GM19023 (cell line): ENCODE results near the gene LACRT.
"Not testable (repeated sequence)": the region's sequence is repeated elsewhere in the genome, so short reads cannot be mapped to it uniquely, and the experiment has no call there.

Experiments used
- ATAC-seq: cut with Tn5 transposase; IDR thresholded peaks from one replicate; pipeline ENCODE4 v1.9.1; 2021; ENCODE audit warnings: mild to moderate bottlenecking, moderate library complexity; ENCODE audit not compliant: unreplicated experiment

The LACRT gene, protein sequence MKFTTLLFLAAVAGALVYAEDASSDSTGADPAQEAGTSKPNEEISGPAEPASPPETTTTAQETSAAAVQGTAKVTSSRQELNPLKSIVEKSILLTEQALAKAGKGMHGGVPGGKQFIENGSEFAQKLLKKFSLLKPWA

DNA sequence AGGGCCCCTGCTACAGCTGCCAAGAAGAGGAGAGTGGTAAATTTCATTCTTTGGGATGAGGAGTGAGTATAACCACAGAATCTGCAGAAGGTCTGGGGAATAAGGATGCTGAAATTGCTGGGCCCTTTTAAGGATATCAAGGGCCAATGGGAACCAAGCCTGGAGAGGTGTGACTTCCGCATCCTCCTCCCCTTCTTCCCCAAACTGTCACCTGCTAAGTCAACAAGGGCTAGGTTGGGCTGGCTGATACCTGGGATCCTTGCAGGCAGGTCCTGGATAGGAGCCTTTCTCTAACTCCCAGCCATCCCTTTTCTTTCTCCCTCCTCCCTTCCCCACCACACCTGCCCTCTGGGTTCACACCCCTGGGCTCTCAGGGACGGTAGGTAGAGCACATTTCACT lies at the start of gene LACRT:
TSS of gene LACRT (minus strand) at position 101 of the 400 bp plus-strand sequence. CDS start at position 47, 54 bp downstream.
- no peak for ATAC-seq

DNA sequence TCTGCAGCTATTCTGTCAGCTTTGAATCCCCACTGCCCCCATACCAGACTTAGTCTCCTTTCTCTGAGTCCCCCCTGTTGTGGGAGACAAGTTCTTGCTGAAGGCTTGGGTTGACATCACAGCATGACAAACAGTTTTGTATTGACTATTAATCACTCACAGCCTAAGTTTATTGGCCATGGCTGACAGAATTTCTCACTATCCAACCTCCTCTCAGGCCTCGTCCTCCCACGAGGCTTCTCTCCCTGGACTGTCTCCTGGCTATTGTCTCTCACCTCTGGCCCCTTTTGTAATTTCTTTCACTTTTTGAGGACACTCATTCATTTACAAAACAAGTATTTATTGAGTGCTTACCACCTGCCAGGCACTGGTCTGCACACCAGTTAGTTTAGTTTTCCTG lies 48.7 kb upstream of the LACRT start:
- no peak for ATAC-seq

DNA sequence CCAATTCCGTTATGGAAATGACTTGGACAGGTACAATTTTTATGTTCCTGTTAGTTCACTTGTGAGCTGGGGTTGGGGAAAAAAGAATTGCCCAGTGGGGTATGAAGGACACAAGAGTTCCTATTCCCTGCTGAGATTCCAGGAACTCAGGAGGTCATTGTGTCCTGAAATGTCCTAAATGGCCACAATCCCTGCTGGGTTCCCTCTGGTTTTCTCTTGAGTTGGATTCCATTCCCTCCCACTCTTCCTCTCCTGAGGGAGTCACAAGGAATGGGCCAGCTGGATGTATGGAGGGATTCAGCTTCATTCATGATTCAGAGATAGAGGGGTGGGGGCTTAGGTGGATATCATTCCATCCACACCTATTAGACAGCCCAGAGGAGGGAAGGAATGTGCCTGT lies 48.0 kb upstream of the LACRT start:
- ATAC-seq = no peak

DNA sequence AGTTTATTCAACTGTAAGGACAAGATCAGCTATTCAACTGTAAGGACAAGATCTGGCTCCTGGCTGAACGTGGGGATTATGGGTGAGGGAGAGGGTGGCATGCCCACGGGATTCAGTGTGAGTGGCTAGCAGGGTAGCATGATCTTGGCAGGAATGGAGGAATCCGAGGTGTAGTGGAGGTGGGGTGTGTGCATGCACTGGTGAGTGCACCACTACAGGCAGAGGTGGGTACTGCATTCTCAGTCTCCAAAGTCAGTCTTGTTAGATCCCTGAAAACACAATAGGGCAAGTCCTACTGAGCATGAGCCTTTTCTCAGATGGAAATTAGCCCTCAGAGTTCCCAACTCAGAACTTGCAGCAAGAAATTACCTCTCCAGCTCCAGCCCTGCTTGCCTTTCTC lies 45.7 kb upstream of the LACRT start:
- ATAC-seq = no peak

DNA sequence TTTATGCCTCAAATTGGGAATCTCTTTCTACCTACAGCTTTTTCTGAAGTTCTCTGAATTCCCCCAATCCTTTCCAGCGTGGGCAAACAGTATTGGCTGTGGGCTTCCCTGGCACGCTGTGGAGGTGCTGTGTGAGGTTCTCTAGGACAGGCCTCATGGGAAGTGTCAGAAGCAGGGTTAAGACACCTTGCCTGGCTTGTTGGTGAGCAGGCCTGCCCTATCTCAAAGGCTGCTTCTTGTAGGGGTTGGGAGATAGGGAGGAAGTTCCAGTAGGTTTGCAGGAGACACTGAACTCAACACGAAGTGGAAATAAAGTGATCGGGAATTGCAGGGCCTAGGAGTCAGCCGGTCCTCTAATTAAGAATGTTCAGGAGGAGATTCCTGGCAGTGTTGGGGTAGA lies 43.4 kb upstream of the LACRT start:
- ATAC-seq = no peak

DNA sequence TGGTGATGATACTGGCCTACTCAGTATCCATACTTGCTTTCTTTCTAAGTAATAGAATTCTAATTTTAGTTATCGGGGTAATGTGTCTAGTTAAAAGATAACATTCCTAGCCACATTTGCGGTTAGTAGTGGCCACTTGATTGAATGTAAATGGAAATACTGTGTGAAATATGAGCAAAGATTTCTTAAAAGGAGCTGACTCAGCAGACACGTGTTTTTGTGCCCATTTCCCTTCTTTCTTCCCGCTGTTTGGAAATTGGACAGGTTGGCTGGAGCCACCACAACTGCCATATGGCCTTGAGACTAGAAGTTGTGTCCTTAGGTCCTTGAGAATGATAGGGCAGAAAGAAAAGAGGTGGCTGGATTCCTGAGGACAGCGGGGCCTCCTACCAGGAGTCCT lies 33.2 kb upstream of the LACRT start:
- ATAC-seq = no peak

DNA sequence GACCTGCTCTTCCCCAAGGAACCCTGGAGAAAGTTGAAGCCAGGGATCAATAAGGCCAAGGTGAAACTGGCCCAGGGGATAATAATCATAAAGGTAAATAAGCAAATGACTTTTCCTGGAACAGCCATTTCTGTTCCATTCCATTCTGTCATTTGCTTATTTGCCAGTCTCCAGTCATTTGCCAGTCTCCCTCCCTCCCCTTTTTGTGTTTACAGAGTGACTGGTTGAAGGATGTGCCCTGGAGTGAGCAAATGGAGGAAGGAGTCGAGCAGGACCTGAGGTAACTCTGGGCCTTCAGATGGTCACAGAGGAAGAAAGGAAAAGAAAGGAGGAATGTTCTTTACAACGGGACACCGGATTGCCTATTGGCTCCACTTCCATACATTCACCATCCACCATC lies 31.3 kb upstream of the LACRT start:
- ATAC-seq = no peak

DNA sequence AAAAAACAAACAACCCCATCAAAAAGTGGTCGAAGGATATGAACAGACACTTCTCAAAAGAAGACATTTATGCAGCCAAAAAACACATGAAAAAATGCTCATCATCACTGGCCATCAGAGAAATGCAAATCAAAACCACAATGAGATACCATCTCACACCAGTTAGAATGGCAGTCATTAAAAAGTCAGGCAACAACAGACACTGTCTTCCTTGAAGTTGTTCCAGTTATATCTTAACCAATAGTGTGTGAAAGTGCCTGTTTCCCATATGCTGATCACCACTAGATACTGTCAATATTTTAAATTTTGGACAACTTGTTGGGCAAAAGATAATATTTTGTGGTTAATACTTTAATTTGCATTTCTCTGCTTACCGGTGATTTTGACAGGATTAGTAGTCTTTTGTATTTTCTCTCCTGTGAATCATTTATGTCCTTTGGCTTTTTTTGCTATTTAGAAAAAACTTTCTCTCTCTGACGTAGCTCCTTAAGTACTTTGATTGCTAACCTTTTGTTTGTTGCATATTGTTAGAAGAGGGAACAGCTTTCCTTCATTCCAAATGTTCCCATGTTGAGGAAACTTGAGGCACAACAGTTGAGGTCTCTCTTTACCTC lies 30.4 kb upstream of the LACRT start:
- not testable (repeated sequence) for ATAC-seq

DNA sequence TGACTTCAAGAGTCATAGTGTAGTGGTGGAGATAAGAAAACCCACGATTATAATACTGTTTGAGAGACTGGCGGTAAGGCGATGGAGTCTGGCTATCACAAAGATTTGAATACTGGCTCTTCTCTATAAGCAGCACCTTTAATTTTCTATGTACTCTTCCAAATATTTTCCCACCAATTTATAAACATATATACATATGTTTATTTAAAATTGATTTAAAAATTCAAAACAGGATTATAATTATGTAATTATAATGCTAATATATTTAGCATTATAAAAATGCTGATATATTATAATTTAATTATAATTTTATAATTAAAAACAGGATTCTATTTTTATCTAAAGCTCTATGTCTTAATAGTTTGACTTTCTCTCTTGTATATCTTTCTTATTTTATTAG lies 28.9 kb upstream of the LACRT start:
- no peak for ATAC-seq

DNA sequence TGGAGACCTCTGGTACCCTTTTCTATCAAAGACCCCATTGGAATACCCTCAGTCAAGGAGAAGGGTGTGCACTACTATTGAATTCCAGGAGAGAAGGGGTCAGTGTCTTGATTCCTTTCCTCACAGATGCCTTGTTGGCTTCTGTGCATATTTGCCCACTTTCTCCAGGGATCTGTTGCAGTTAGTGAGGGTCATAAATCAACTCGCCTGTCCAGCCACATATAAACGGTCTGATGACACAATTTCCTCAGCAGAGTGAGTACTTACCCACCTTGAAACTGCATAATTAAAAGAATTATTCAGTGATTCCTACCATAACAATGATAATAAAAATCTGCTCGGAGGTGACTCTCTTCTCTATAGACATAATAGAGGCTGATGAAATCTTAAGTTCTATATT lies 27.3 kb upstream of the LACRT start:
- no peak for ATAC-seq

DNA sequence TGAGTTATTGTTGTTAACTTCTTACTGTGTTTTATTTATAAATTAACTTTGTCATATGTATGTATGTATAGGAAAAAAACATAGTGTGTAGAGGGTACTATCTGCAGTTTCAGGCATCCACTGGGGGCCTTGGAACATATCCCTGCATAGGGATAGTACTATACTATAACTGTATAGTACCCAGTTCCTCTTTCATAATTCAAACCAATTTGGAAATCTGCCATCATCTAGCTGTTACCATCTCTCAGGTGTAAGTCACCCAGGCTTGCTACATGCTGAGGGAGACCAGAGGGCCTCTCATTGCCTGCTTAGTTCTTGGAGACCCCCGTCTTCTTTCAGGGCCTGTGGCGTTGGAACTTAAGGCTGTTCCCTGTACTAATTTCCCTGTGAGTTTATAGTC lies 26.4 kb upstream of the LACRT start:
- no peak for ATAC-seq

DNA sequence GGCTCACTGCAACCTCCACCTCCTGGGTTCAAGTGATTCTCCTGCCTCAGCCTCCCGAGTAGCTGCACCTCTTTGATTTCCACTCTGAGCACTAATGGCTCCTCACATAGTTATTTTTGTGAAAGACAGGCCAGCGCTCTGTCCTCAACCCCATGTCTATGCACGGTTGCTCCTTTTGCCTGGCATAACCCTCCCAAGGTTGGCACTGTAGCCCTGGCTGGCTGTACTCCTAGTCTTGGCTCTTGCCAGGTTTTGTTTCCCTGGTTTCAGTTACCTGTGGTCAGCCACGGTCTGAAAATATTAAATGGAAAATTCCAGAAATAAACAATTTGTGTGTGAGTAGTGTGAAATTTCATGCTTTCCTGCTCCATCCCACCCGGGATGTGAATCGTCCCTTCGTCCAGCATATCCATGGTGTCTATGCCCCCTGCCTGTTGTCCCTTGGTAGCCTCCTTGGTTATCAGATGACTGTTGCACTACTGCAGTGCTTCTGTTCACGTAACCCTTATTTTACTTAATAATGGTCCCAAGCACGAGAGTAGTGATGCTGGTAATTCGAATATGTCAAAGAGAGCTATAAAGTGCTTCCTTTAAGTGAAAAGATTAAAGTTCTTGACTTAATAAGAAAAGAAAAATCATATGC lies 25.7 kb upstream of the LACRT start:
- ATAC-seq = no peak

DNA sequence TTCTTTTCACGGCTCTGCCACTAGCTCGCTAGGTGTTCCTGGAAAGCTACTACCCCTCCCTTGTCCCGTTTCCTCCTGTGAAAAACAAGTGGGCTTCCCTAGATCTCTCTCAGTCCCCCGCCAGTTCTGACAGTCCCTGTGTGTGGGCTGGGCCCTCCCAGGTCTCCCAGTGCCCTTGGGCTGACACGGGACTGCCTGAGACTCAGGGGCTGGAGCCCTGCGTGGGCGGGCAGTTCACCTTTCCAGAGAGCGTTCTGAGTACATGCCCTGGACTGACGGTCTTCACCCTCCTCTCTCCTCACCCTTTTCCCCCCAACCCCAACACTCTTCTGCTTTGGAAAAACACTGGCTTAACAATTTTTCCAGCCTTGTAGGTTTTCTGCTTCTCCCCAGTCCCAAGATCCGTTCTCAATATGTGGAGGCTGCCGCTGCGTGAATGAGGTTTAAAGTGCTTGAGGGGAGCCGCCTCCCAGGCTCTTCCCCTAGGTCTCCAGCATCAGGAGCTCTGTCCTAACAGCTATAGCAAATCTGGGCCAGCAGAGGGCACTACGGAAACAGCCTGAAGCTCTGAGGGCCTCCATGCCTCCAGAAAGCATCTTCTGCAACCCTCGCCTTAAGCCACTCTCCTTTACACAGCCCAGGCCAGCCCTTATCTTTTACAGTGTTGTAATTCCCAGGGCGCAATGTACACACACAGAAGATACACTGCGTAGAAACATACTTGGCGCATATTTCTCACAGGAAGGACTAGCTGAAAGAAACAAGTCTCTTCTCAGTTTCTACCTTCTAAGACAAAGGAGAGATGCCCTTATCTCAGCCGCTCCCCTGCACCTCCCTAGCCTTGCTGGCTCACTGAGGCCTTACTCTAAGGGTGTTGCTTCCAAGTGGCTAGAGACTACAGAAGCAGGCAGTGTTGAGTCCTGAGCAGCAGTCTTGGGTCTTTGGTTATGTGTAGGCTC lies 23.9 kb upstream of the LACRT start:
- no peak for ATAC-seq

DNA sequence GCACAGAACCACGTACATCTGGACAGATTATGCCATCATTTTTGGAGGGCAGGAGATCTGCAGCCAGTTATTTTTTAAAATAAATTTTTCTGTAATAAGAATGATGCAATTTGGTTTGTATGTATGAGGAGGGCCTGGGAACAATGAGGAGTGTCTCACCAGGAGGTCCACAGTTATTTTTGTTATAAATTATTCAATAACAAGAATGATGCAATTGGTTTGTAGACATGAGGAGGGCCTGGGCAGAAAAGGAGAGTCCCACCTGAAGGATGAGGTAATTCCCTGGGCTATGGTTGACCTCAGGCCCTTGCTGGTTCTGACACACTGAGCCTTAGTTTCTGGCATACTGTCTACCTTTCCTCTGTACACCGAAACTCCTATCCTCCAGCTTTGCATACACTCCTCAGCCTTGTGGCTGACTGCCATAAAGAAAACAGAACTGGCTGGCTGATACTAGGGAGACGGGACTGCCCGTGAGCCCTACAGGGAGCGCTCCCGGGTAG lies 22.5 kb upstream of the LACRT start:
- ATAC-seq = no peak

DNA sequence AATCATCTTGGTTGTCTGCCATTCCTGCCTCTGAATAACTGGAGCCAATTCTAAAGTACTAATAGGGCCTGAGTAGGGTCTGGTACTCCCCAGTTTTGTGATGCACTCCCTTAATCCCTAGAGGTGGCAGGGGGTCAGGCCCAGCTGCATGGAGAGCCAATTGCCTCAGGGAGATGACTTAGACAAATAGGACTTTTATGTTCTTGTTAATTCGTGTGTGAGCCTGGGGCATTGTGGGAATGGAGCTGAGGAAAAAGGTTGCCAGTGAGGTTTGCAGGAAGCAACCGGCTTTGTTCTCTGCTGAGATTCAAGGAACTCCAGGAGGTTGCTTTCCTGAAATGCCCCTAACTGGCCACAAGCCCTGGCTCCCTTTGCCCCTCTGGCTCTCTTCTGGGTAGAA lies 20.2 kb upstream of the LACRT start:
- no peak for ATAC-seq

DNA sequence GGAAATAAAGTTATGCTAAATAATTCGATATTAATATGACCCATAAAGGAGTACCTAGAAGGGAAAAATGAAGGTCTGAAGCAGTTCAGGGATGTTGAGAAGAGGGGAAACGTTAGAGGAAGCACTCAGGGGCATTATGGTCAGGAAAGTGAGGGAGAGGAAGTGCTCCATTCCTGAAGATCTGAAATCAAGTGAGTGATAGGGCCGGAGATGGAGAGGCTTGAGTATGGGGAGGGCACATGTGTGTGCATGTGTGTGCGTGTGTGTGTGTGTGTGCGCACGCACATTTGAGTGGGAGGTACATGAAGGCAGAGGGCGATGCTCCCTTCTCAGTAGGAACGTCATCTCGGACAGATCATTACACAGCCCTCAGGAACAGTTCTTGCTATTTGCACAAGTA lies 18.3 kb upstream of the LACRT start:
- ATAC-seq = no peak

DNA sequence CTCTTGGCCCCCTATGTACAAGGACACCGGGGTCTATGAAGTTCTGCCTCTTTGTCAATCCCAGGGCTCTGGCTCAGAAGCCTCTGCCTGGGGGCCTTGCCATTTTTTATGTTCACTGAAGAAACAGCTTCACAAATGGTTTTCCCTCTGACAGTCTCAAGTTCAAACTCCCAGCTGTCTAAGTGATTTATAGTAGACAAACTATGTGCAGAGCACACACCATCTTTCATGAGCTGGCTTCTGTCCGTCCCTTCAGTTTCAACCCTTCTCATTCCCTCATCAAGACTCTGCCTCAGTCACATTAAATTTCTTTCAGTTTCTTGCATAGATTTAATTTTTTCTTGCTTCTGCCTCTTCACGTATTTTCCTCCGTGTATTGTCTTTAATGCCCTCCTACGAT lies 16.2 kb upstream of the LACRT start:
- ATAC-seq = no peak

DNA sequence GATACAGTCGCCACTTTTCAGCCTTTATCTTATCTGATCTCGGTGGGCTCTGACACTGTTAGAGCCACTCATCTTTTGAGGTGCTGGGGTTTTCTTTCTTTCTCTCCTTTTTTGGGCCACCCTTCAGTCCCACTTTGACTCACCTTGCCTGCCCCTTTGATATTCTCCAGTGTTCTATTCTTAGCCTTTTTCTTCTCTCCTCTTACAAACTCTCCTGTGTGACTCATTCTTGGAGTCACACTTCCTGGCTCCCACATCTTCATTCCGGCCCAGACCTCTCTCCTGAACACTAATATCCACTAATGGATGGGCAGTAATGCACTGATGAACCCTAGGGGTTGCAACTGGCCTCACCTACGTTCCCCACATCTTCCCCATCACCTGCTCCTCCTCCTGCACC lies 15.7 kb upstream of the LACRT start:
- no peak for ATAC-seq

DNA sequence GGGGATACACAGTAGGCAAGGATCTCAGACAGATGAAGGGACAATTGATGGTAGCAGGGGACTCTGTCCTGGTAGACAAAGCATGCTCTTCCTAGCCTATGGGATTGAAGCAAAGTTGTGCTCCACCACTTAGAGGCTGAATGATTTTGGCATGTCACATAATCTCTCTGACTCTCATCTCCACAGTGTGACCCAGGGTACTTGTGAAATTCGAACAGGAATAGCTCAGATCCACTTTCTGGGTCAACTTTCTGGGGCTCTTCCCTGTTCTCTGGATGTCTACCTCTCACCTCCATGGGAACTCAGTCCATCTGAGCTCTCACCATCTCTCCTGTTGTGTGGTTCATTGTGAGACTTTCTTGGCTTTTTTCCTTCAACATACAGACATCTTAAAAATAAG lies 15.1 kb upstream of the LACRT start:
- ATAC-seq = no peak

DNA sequence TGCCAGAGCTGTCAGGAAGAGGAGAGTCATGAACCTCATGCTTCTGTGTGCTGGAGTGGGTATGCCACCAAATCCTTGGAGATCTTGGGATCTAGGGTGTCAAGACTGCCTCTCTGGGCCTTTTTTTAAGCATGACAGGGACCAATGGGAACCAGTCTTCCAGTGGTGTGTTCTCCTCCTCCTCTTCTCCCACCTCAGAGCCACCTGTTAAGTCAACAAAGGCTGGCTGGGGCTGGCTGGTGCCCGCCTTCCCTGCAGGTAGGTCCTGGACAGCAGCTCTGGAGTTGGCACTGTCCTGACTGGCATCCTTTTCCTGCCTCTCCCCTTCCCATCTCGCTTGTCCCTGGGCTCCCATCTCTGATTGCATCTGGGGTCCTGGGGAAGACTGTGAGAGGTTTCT lies 13.6 kb upstream of the LACRT start, which contains the start of gene DCD:
TSS of gene DCD (minus strand) at position 101 of the 400 bp plus-strand sequence. CDS start at position 39, 62 bp downstream.
- no peak for ATAC-seq

DNA sequence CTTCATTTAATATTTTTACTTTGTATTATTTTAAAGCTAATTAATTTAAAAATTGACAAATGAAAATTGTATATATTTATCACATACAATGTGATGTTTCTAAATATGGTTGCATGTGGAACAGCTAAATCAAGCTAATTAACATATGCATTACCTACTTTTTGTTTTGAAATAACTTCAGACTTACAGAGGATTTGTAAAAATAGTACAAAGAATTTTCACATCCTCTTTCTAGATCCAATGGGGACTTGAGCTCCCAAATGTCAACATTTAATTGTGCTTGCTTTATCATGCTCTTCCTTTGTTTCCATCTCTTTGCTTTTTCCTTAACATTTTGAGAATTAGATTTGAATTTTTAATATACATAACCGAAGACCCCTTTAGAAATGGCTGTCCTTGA lies 6.9 kb upstream of the LACRT start:
- no peak for ATAC-seq
